GM13976 (cell line): ENCODE measurements around the gene MAP4K2.

Experiments used
- DNase-seq: peaks from one replicate; pipeline ENCODE4 v3.0.0; 2012; ENCODE audit warnings: low spot score
- CTCF ChIP-seq: IDR thresholded peaks from 2 replicates; pipeline ENCODE4 v1.5.1; 2012; ENCODE audit warnings: borderline replicate concordance, mild to moderate bottlenecking; ENCODE audit not compliant: insufficient read depth; ENCODE audit errors: extremely low read depth, missing control alignments, control extremely low read depth
- in situ Hi-C: fragments of 300-500 bp; cut with MboI; formaldehyde crosslinking; loops from one replicate; pipeline ENCODE4 v1.12.0; 2022; ENCODE audit warnings: low sequenced_read_pairs, mixed read lengths, inconsistent platforms; ENCODE audit not compliant: unreplicated experiment

The MAP4K2 gene

GRCh38 chr11:64753380-64754123, 49.5 kb downstream of the MAP4K2 start:
- no peak for TF ChIP-seq CTCF
- DNase-seq = no peak
- in situ Hi-C loops = no loop called here

GRCh38 chr11:64753019-64753379, 50.0 kb downstream of the MAP4K2 start:
- DNase-seq = no peak
- TF ChIP-seq CTCF = no peak
- in situ Hi-C loops = no loop called here

DNA sequence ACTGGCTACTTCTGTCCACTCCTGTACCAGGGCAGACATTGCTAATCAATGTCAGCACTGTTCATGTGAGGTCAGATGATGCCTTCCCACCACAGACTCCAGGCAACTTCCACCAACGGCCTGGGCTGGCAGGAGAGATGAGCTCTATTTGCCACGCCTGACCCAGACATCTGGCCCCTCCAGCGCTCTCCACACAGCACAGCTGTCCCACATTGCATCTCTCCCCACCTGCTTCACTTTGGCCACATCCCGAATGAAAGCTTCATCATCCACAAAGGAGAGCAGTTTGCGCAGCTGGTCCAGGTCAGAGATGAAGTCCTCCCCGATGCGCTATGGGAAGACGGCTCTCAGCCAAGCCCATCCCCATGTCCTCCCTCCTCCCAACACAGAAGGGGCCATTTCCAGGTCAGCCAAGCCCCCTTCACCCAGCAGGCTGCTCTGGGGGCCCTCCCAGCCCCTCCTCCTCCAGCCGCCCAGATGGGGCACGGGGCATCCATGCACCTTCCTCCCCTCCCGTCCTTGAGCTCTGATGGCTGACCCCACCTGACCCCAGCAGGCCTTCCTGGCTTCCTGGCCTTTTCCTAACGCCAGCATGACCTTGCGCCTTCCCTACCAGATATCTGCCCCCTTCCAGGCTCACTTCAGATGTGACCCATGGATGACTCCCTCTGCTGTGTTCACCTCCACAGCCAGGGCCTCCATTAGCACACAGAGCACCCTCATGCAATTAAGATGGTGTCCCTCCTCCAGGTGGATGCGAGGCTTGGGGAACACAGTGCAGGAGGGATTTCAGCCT, 50.6 kb downstream of the MAP4K2 start:
- no peak for DNase-seq
- in situ Hi-C loops = no loop called here
- no peak for TF ChIP-seq CTCF

- DNase-seq = no peak
- in situ Hi-C loops = no loop called here
- no peak for TF ChIP-seq CTCF
Measured at GRCh38 chr11:64751580-64751979, 51.4 kb downstream of the MAP4K2 start.

- no peak for DNase-seq
- in situ Hi-C loops = no loop called here
- TF ChIP-seq CTCF = no peak
Measured at GRCh38 chr11:64751136-64751535, 51.9 kb downstream of the MAP4K2 start.

DNA sequence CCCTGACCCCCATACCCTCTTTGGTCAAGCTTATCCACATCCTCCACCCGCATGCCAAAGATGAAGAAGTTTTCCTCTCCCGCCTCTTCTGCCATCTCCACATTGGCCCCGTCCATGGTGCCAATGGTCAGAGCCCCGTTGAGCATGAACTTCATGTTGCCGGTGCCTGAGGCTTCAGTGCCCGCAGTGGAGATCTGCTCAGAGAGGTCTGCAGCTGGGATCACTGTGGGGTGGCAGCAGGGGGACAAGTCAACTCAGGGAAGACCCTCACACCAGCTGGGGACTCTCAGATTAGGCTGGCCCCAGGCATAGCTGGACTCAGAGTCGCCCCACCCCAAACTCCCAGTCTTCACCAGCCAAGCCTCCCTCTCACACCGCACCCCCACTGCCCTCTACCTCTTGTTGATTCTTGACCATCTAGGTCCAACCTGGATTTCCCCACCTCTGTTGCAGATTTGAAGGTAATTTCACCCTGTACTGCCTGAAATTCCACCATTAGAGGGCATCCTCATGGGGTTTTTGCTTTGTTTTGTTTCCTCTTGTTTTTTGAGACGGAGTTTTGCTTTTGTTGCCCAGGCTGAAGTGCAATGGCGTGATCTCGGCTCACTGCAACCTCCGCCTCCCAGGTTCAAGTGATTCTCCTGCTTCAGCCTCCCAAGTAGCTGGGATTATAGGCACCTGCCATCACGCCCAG, 52.5 kb downstream of the MAP4K2 start:
- TF ChIP-seq CTCF = no peak
- in situ Hi-C loops = no loop called here
- DNase-seq = no peak
